KMS-11 (cell line): ENCODE data around the gene NLGN3.

Experiments
- H2AFZ ChIP-seq: fragments of 200-600 bp; sonication (generic); 2 replicates; pipeline ENCODE4 v1.6.1; 2016; ENCODE audit warnings: antibody characterized with exemption, mixed run types, low read depth
- H3K27ac ChIP-seq: fragments of 200-600 bp; sonication (generic); 2 replicates; pipeline ENCODE4 v1.6.1; 2016; ENCODE audit warnings: mild to moderate bottlenecking, mixed run types
- H3K27me3 ChIP-seq: fragments of 200-600 bp; sonication (generic); 2 replicates; pipeline ENCODE4 v1.6.1; 2017; ENCODE audit warnings: mild to moderate bottlenecking, low read depth, mixed run types, moderate library complexity; ENCODE audit not compliant: insufficient read depth
- H3K36me3 ChIP-seq: fragments of 200-600 bp; sonication (generic); 2 replicates; pipeline ENCODE4 v1.6.1; 2017; ENCODE audit warnings: mild to moderate bottlenecking, mixed run types; ENCODE audit not compliant: insufficient read depth
- H3K4me1 ChIP-seq: fragments of 200-600 bp; sonication (generic); 2 replicates; pipeline ENCODE4 v1.6.1; 2016; ENCODE audit warnings: mild to moderate bottlenecking, low read depth, mixed run types; ENCODE audit not compliant: poor library complexity, severe bottlenecking
- H3K4me2 ChIP-seq: fragments of 200-600 bp; sonication (generic); 2 replicates; pipeline ENCODE4 v1.7.0; 2016; ENCODE audit warnings: mild to moderate bottlenecking, mixed run types
- H3K4me3 ChIP-seq: fragments of 200-600 bp; sonication (generic); IDR thresholded peaks from 2 replicates; pipeline ENCODE4 v1.6.1; 2017; ENCODE audit warnings: low read depth, low read length, mixed read lengths; ENCODE audit not compliant: insufficient read depth
- H3K79me2 ChIP-seq: fragments of 200-600 bp; sonication (generic); 2 replicates; pipeline ENCODE4 v1.6.1; 2016; ENCODE audit warnings: low read depth, mixed run types; ENCODE audit not compliant: insufficient read depth
- H3K9ac ChIP-seq: fragments of 200-600 bp; sonication (generic); 2 replicates; pipeline ENCODE4 v1.6.1; 2016; ENCODE audit warnings: mild to moderate bottlenecking, mixed run types
- H4K20me1 ChIP-seq: fragments of 200-600 bp; sonication (generic); 2 replicates; pipeline ENCODE4 v1.6.1; 2016; ENCODE audit warnings: mild to moderate bottlenecking, mixed run types; ENCODE audit not compliant: insufficient read depth
- CTCF ChIP-seq: fragments of 200-600 bp; sonication (generic); conservative IDR thresholded peaks from 2 replicates; pipeline ENCODE4 v1.6.1; 2017; ENCODE audit warnings: low read depth, mild to moderate bottlenecking, antibody characterized with exemption, low read length, moderate library complexity, mixed read lengths

Gene NLGN3

GRCh38 chrX:71106427-71106826, 38.2 kb upstream of the NLGN3 start, which contains the start of gene CXorf65:
Gene CXorf65, minus strand, starts transcription at chrX:71106740. Its CDS starts 184 bp downstream, at chrX:71106556.
- no peak within 1 kb of the TSS for H3K4me2 ChIP-seq
- peaks cover 24% of the 10 kb centered on the region for H3K79me2 ChIP-seq
- no peak within 1 kb of the TSS for H3K4me3 ChIP-seq
- H3K27ac ChIP-seq, result no peak within 1 kb of the TSS
- no peak for TF ChIP-seq CTCF
- H3K4me1 ChIP-seq, result peaks cover 50% of the 10 kb centered on the region
- no peak within 1 kb of the TSS for H2AFZ ChIP-seq
- H3K36me3 ChIP-seq, result no peaks in the 10 kb centered on the region
- no peak within 1 kb of the TSS for H3K9ac ChIP-seq
- no peaks in the 10 kb centered on the region for H4K20me1 ChIP-seq
- H3K27me3 ChIP-seq, result no peaks in the 10 kb centered on the region

GRCh38 chrX:71107245-71107644, 37.4 kb upstream of the NLGN3 start:
- Histone ChIP-seq H3K27ac (no peak overlapping the region), H3K4me1 (peaks cover 51% of the 10 kb centered on the region), H3K4me2 (no peak overlapping the region), H3K36me3 (no peaks in the 10 kb centered on the region), H2AFZ (no peak overlapping the region), H3K79me2 (peaks cover 25% of the 10 kb centered on the region), H3K27me3 (no peaks in the 10 kb centered on the region), H3K4me3 (no peak overlapping the region), H4K20me1 (no peaks in the 10 kb centered on the region), H3K9ac (no peak overlapping the region)
- TF ChIP-seq CTCF, result no peak

- H3K36me3 ChIP-seq, result no peaks in the 10 kb centered on the region
- TF ChIP-seq CTCF, result no peak
- no peak overlapping the region for H3K27ac ChIP-seq
- no peak overlapping the region for H3K4me3 ChIP-seq
- H3K27me3 ChIP-seq, result no peaks in the 10 kb centered on the region
- peaks cover 52% of the 10 kb centered on the region for H3K4me1 ChIP-seq
- H3K4me2 ChIP-seq, result no peak overlapping the region
- H4K20me1 ChIP-seq, result no peaks in the 10 kb centered on the region
- H3K9ac ChIP-seq, result no peak overlapping the region
- H2AFZ ChIP-seq, result no peak overlapping the region
- H3K79me2 ChIP-seq, result peaks cover 25% of the 10 kb centered on the region
Observed at GRCh38 chrX:71107762-71108360, 36.8 kb upstream of the NLGN3 start.

GRCh38 chrX:71109051-71109450, 35.6 kb upstream of the NLGN3 start:
- Histone ChIP-seq H3K27me3 (no peaks in the 10 kb centered on the region), H3K27ac (no peak overlapping the region), H3K4me1 (peaks cover 51% of the 10 kb centered on the region), H3K79me2 (peaks cover 25% of the 10 kb centered on the region), H3K36me3 (no peaks in the 10 kb centered on the region), H2AFZ (no peak overlapping the region), H3K9ac (no peak overlapping the region), H4K20me1 (no peaks in the 10 kb centered on the region), H3K4me2 (peak overlapping the region; percentile 89; the same call in 1 of the 2 replicates), H3K4me3 (no peak overlapping the region)
- TF ChIP-seq CTCF, result no peak
